Lung microvascular endothelial cell (primary cell): ENCODE measurements around the gene TMEM158. TPM values are rescaled to one million over a fixed set of nuclear protein-coding genes. Genes with fewer than 3 reads are reported as not detected.

ENCODE experiments used
- DNase-seq, 2 donors: peaks; one replicate each; pipeline versions ENCODE4 v3.0.0 to v3.0.0-alpha.2; 2010; ENCODE audit warnings: low read depth in 2 of 2
- total RNA-seq: library from RNA; depleted of rRNA; stranded (reverse); fragments of >200 nt; gene quantifications from 2 replicates; pipeline ENCODE4 v1.2.1, GENCODE V29; 2014

Gene TMEM158
- 0.87 and 2.8 TPM in 2 replicates for total RNA-seq

DNA sequence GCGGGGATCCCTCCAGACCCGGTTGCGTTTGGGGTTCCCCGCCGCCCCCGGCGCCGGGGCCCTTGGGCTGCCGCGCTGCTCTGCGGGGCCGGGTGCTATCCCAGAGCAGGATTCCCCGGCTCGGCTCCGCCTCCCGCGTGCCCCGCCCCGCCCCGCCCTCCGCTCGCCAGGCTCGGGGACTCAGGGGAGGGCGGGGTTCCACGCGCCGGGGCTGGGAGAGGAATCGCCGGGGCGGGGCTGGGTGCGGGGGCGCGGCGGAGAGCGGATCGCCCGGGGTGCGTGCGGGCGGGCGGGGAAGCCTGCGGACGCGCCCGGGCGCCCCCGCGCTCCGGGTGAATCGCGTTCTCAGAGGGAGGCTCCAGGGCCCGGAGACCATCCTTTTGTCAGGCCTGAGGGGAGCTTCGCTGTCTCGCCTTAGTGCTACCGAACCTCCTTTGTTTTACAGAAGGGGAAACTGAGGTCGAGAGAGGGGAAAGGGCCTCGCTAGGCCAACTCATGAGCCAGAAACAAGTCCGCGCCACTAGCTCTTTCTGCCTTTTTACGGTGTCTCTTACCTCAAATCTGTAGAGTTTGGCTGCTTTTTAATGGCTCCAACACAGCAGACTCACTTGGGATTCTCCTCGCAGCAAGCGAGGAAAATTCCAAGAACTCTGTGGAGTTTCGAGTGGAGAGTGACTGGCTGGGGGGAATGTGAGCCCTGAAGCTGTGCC, at the start of gene TMEM158:
TSS of gene TMEM158 (minus strand) at position 82 of the 710 bp plus-strand sequence. CDS start 260 bp downstream, outside the sequence.
- DNase-seq, result peak; percentile 61 to 64

DNA sequence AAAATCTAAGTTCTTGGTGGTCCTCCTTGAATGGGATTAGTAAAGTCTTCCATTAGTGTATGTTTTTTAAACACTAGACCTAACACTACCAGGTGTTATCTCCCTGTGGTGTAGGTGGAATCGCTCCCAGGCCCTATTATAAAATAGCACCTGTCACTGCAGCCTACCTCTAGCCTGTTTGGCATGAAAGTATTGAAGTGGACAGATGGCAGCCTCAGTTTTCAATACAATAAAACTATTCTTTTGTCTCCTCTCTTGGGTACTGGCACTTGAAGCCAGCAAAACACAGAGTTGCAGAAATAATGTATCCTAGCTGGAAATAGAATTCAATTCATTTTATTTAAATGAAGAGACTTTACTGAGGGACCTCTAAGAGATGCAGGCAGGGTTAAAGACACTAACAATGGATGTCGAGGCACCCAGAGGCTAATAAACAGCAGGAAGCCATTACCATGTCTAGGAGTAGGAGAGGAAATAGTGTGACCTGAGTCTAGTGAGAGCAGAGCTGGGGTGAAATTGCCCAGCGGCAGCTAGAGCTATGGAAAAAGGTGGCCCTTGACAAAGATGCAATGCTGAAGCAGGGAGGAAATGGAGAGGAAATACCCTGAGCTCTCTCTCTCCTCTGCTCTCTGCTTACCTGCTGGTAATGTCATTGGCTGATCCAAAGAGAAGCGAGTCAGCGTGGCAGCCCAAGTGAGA, 49.1 kb upstream of the TMEM158 start:
- DNase-seq, result no peak

DNA sequence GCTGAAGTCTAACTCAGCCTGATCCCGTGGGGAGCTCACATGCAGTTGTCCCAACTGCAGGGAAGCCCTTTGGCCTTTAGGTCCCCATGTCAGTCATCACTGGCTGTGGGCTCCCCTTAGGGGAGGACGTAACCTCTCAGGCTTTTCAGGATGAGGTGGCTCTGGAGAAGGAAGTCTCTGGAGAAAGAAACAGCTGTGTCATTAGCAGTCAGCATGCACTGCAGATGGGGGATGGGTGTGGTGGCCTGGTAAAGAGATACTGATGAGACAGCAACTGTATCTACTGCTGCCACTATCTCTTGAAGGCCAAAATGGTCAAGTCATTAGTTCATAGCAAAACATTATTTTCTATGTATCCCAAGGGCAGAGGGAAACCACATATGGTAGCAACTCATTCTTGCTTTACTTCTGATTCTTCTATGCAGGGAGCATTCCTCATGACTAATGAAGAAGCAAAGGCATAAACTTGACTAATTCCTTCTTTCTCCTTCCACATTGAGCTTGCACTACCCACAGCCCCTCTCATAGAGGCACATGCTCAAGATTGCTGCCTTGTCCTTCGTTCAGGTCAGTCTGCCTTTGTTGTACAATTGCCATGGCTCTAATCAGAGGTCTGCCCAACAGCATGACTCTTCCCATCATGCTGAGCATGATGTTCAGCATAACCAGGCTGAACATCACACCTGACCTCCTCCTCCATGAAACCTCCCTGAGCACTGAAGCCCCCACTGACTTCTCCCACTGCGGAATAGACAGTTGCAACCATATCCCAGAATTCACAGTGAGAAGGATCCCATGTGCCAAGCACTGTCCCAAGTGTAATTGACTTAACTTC, 47.8 kb upstream of the TMEM158 start:
- no peak for DNase-seq

DNA sequence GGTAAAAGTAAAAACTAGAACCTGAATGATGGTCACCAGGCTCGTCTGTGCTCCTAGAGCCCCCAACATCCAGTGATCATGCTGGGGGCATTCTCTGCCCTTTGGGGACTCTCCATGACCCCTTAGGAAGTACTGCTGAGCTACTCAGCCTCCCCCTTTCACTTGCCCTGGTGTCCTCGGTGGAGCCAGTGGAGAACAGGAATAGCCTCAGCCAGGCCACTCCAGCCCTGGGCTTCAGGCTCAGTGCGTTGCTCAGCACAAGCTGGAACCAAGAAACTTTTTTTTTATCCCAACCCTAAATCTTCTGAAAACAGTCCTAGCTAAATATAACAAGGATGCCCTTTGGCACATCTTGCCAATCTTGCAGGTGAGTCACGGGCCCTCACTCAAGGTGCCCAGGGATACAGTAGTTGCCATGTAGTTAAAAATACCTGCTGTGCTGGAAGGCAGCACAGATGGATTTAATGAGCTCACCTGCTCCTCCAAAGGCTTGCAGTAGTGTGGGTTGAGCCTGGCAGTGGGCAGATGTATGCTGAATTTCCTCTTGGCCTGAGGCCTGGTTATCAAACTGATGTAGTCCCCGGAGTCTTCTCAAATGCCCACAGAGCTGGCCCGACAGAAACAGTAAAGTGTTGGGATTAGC, 46.9 kb upstream of the TMEM158 start:
- DNase-seq, result no peak

DNA sequence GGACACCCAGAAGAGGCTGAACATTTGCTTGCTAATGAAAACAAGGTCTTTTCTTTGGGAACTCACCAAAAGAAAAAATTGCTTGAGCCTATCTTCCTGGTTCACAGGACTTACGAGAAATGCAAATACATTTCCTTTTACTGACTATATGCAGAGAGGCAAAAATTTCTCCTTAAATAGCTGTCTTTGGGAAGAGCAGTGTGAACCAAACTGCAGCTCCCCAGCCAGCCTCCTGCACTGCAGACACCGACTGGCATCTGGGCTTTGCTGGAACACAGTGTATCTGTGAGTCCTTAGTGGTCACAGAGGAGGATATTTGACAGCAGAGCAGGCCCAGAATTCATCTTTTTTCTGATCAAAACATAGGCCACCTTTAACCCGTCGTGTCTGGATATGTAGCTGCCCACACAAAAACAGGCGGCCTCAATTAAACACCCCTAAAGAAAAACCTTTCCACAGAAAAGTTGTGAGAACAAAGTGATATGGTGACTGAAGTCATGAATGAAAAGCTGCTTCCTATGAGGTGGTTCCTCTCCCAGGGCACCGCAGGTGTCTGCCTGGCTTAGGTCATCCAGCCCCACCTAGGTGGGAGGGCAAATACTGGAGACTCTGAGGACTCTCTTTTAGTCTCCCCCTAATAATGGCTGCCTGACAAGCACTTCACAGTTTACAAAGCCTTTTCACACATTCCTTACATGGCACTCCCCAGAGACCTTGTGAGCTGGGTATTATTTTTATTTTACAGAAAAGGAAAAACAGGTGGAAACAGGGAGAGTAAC, 46.1 kb upstream of the TMEM158 start:
- DNase-seq, result no peak

DNA sequence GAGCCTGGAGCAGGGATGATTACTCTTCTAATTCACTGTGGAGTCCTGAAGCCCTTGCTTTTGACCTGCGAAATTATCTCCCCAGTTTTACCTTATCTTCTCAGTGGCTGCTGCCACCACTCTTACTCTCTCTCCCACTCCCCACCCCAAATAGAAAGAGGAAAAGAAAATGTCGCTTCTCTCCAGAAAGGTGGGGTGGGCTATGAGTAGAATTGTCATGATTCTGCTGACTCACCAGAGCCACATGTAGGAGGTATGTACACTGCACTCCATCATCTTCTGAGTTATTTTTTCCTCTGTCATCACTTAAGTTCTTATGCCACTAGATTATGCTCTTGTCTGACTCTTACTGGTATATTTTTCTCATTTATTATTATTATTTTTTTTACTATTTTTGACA, 43.9 kb upstream of the TMEM158 start:
- DNase-seq, result no peak

DNA sequence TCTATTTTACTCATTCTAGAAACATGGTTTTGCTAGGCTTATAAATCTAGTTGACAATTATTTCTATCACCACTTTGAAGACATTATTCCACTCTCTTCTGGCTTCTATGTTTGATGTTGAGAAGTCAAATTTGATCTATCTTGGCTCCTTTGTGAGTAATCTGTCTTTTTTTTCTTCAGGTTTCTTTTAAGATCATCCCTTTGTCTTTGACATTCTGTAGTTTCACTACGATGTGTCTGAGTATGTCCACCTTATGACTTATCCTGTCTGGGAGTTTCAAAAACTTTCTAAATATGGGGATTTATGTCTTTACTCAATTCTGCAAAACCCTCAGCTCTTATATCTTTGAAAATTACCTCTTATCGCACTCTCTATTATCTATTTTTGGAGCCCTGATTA, 41.0 kb upstream of the TMEM158 start:
- no peak for DNase-seq

DNA sequence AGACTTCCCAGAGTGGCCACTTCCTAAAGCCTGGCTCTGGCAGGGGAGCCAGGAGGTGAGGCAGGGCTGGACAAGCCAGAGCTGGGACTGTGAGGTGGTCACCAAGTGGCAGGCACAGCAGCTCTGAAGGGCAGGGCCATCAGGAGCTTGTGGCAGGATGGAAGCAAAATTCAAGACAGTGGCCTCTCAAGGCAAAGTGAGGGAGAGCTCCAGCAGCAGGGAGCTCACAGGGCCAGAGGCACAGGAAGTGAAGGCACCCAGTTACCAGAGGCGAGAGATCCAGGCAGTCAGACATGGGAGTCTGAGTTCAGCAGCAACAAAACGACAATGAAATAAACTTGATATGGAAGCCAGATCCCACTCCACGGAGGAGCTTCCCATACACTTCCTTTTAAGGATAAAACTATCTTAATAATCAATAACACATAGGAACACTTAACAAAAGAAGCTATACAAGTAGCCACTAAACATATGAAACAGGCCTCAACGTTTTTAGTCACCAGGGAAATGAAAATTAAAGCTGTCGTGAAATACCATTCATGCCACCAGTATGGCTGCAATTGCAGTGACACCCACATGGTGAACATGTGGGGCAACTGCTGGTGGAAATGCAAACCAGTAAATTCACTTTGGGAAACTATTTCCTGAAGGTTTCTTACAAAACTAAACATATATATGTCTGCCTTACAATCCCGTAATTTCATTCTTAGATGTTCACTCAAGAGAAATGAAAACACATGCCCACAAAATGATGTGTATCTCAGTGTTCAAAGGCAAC, 35.4 kb upstream of the TMEM158 start:
- DNase-seq, result no peak

DNA sequence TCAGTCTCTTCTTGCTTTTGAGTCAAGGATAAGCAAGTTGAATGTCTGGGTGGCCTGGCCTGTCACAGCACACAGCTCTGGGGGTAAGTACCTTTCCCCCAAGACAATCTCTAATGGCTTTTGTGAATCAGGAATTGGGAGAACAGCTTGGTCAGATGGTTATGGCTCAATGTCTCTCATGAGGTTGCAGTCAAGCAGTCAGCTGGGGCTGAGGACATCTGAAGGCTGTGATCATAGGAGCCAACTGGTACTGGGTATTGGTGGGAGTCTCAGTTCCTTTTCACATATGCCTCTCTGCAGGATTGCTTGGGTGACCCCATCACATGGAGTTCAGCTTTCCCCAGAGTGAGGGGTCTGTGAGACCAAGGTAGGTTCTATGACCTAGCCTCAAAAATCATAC, 33.0 kb upstream of the TMEM158 start:
- DNase-seq, result no peak

DNA sequence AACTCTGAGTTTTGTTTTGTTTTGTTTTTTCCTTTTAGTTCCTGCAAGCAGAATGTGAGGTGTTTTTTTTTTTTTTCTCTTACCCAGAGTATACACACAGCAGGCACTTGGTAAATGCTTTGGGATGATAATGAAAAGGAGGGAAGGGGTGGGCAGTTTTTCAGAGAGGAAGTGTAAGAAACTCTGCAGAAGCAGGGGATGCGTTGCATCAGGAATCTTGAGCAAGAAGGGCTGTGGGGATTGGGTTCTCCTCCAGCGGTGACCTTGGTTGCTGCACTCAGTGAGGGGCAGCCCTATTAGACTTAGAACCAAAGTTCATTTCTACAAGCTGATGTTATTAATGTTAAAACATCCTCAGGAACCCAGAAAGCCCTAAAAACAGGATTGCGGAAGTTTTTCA, 32.2 kb upstream of the TMEM158 start:
- DNase-seq, result no peak

DNA sequence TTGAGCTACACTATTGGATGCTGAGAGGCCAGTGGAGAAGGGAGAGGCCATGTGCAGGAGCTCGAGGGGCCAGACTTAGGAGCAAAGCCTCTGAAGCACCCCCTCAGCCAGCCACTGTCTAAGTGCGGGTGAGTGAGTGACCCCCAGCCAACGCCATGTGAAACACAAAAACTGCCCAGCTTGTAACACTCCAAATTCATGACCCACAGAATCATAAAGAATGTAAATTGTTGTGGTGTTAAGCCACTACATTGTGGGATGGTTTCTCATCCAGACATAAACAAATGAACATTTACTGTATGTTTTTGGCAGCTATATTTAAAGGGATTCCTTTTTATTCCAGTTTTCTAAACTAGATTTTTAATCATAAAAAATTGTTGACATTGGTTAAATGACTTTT, 27.2 kb upstream of the TMEM158 start:
- DNase-seq, result no peak

DNA sequence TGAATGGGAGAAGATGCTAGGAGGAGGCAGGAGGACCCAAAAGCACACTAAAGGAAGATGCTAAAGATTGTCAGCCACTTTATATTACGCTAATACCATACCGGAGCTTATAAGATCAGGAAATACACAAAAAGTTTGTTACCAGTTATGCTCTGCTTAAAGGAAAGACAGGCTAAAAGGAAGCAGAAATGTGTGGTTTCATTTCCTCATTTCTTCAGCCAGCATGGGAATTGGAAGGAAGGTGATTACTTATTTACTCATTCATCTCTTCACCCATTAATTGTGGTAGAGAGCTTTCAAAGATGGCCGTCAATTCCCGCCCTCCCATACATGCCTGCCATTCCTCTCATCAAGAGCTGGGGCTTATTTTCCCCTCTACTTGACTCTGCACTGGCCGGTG, 26.7 kb upstream of the TMEM158 start:
- DNase-seq, result no peak

DNA sequence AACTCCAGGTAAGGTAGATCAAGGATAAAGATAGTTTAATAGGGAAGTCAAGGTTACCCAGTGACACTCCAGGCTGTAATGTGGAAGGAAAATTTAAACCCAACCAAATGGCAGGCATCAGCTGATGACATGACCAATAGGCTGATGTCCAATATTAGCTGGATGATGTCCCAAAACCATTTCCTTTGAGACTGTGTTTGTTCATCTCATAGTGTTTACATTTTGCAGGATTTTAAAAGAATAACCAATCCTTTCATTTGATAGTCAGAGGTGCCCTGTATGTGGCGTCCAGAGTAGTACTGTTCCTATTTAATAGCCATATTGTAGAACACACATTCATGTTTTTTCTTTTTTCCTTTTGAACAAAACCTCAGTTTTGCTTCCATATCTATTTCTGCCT, 23.3 kb upstream of the TMEM158 start:
- peak in 1 of 2 donors; percentile 3 for DNase-seq

DNA sequence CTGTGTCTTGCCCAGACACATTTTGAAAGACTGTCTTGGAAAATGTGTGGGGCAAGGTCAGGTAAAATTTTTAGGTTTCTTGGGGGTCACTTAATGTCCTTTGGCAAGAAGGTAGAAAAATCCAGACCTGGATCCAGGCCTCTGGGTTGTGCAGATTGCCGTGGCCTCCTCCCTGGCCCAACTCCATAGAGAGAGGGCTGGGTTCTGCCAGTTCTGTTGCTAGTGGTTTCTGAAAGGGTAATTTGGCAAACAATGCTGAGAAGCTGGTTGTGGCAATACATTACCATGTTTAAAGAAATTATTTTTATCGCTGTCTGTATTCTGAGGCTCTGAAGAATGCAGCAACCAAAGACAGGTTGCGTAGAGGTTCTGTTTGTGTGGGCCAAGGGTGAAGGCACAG, 20.2 kb upstream of the TMEM158 start:
- no peak for DNase-seq

DNA sequence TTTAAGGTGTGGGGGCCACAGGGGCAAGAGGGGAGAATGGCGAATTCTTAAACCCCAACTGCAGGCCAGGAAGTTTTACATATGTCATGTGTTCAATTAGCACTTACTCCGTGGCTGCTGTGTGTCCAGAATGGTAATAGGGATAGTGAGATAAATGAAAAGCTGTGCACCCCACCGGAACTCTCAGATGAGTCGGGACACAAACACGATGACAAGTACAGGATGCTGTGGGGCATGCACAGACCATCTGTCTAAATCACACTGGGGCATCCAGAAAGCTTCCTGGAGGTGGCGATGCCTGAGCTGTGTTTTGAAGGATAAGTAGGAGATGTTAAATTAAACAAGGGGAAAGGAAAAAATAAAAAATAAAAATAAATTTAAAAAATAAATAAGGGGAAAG, 18.3 kb upstream of the TMEM158 start:
- no peak for DNase-seq

DNA sequence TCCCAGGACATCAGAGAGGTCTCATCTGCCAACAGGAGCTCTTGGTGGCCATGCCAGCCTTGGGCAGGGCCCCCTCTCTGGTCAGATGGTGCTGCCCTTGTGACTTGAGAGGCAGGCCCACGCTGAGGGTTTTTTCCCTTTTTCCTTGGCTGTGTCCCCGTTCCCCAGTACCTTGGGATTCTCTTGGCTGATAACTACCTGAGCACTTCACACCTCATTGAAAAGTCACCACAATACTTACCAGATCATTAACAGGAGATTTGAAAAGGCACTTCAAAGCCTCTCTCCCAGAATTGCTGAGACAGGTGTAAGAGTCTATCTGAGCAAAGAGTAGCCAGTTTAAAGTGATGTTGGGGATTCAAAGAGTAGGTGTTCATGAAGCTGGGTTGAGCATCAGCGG, 15.1 kb upstream of the TMEM158 start:
- no peak for DNase-seq

DNA sequence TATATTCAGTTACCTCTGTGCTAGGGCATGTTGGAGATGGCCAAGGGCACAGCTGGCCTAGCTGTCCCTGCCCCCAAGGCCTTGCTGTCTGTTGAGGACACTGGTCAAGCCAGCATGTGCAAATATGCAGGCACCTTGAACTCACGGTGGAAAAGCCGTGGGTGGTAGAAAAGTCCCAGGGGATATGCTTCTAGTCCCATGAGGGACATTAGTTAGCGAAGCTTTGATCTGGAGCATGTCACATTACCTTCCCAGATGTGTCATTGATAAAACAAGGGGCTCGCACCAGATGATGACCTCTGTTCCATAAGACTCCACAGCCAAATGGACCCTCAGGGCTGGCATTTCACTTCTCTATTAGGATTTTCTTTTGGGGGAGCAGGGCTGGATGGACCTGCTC, 14.2 kb upstream of the TMEM158 start:
- DNase-seq, result no peak

DNA sequence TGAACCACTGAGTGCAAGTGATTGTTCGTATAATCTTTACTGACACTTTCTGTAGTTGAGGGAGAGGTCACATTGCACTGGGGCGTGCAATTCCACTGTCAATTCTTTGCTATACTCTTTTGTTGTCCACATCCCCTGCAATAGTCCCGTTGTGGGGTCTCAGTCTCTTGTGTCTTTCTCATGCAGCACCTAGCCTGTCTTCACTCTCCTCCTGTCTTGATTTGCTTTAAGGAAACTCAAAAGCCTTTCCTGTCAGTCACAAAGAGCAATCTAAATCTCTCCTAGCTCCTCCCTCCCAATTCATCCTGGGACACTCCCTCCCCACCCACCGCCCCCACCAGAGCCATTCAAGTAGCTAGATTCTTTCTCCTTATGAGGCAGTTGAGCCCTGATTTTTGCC, 13.2 kb upstream of the TMEM158 start:
- no peak for DNase-seq

DNA sequence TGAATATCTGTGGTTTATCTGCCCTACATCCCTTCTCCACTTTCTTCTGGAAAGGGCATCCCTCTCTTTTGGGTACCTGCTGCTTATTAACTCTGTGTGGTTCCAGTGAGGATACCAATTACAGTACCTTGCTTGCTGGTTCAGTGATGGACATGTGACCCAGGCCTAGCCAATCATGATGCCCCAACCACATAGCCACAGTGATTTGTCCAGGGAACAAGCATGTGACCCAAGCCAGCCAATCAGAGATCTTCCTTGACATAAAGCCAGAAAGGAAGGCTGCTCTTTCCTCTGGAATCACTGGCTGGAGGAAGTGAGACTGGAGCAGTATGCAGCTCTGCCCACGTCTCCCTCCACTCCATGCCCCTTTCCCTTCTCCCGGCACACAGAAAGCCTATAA, 10.9 kb upstream of the TMEM158 start:
- DNase-seq, result no peak

DNA sequence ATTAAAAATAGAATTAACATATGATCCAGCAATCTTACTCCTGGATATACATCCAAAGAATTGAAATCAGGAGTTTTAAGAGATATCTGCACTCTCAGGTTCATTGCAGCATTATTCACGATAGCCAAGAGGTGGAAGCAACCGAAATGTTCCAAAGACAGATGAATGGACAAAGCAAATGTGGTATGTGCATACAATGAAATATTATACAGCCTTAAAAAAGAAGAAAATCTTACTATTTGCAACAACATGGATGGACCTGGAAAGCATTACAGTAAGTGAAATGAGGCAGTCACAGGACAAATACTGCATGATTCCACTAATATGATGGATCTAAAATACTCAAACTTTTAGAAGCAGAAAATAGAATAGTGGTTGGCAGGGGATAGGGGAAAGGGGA, 9.3 kb upstream of the TMEM158 start:
- DNase-seq, result no peak
